ENCODE data around the gene MICALL2.

- TF ChIP-seq, protein P1, sequence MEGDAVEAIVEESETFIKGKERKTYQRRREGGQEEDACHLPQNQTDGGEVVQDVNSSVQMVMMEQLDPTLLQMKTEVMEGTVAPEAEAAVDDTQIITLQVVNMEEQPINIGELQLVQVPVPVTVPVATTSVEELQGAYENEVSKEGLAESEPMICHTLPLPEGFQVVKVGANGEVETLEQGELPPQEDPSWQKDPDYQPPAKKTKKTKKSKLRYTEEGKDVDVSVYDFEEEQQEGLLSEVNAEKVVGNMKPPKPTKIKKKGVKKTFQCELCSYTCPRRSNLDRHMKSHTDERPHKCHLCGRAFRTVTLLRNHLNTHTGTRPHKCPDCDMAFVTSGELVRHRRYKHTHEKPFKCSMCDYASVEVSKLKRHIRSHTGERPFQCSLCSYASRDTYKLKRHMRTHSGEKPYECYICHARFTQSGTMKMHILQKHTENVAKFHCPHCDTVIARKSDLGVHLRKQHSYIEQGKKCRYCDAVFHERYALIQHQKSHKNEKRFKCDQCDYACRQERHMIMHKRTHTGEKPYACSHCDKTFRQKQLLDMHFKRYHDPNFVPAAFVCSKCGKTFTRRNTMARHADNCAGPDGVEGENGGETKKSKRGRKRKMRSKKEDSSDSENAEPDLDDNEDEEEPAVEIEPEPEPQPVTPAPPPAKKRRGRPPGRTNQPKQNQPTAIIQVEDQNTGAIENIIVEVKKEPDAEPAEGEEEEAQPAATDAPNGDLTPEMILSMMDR (conservative IDR thresholded peaks at IDR 0.05): no peak
- TF ChIP-seq ZFX (IDR thresholded peaks at IDR 0.05): no peak
These were observed 55.4 kb downstream of the MICALL2 start for GRCh38 chr7:1403638-1404459.

All from C4-2B (cell line).